A673 (cell line): ENCODE measurements around the gene PRR33. TPM values are rescaled to one million over a fixed set of nuclear protein-coding genes. Genes with fewer than 3 reads are reported as not detected.

ENCODE experiments used
- BruUV-seq: library from RNA; stranded (reverse); fragments of 400-500 nt; replicated peaks from 2 replicates; lab custom pipeline; 2021; lab: Mats Ljungman, UMichigan
- CTCF ChIA-PET: fragments of 300-600 bp; sonication (Branson Sonifier 250); formaldehyde crosslinking; loops from one replicate; lab custom pipeline; 2022; ENCODE audit warnings: antibody characterized with exemption; lab: Charles Lee
- POLR2A ChIA-PET: fragments of 300-600 bp; sonication (Branson Sonifier 250); formaldehyde crosslinking; loops from one replicate; lab custom pipeline; 2022; ENCODE audit warnings: antibody characterized with exemption; ENCODE audit not compliant: low non-redundant PET; lab: Charles Lee
- DNase-seq: peaks from one replicate; pipeline ENCODE4 v3.0.0-alpha.2; 2015; ENCODE audit warnings: low spot score
- H3K27ac ChIP-seq: fragments of 200-600 bp; sonication (generic); 2 replicates; pipeline ENCODE4 v1.5.1; 2016; ENCODE audit warnings: mixed run types, low read depth, mild to moderate bottlenecking, mixed read lengths, antibody characterized with exemption, low read length; ENCODE audit not compliant: poor library complexity, severe bottlenecking
- H3K27me3 ChIP-seq: fragments of 200-600 bp; sonication (generic); replicated peaks from 2 replicates; pipeline ENCODE4 v1.6.1; 2017; ENCODE audit warnings: mixed run types, low read depth, mild to moderate bottlenecking, mixed read lengths, antibody characterized with exemption, low read length; ENCODE audit not compliant: insufficient read depth, poor library complexity
- H3K36me3 ChIP-seq: fragments of 200-600 bp; sonication (generic); 2 replicates; pipeline ENCODE4 v1.6.1; 2016; ENCODE audit warnings: mixed run types, mild to moderate bottlenecking, mixed read lengths, antibody characterized with exemption, low read length; ENCODE audit not compliant: insufficient read depth, poor library complexity, severe bottlenecking
- H3K4me1 ChIP-seq: fragments of 200-600 bp; sonication (generic); 2 replicates; pipeline ENCODE4 v1.6.1; 2017; ENCODE audit warnings: mixed run types, mild to moderate bottlenecking, mixed read lengths, antibody characterized with exemption, low read length; ENCODE audit not compliant: insufficient read depth, poor library complexity, severe bottlenecking
- H3K4me3 ChIP-seq: fragments of 200-600 bp; sonication (generic); 2 replicates; pipeline ENCODE4 v1.5.1; 2016; ENCODE audit warnings: low read depth, mixed run types, mild to moderate bottlenecking, mixed read lengths, low read length; ENCODE audit not compliant: poor library complexity, severe bottlenecking
- H3K9me3 ChIP-seq: fragments of 200-600 bp; sonication (generic); 2 replicates; pipeline ENCODE4 v1.6.1; 2016; ENCODE audit warnings: mixed run types, low read depth, mild to moderate bottlenecking, mixed read lengths, antibody characterized with exemption, low read length; ENCODE audit not compliant: poor library complexity, severe bottlenecking
- EZH2 ChIP-seq: fragments of 200-600 bp; sonication (generic); IDR thresholded peaks from 2 replicates; pipeline ENCODE4 v1.6.1; 2017; ENCODE audit warnings: borderline replicate concordance, low read depth, mild to moderate bottlenecking, mixed read lengths, antibody characterized with exemption, low read length; ENCODE audit not compliant: poor library complexity, severe bottlenecking
- intact Hi-C: fragments of 100-400 bp; cut with micrococcal nuclease; formaldehyde crosslinking; loops from one replicate; pipeline ENCODE4 v1.10.0; 2022; ENCODE audit not compliant: unreplicated experiment
- total RNA-seq: library from RNA; stranded (reverse); gene quantifications from 2 replicates; pipeline ENCODE4 v1.2.3, GENCODE V29; 2021
- TF ChIP-seq, protein P1 (sequence below): fragments of 300-800, 200-600 bp; sonication (generic); conservative IDR thresholded peaks from 2 replicates; pipeline ENCODE4 v1.5.1; 2017; ENCODE audit warnings: low read depth, mild to moderate bottlenecking, antibody characterized with exemption, low read length, moderate library complexity, mixed read lengths

The PRR33 gene
- total RNA-seq, 1 experiment from 2014 or later, result not detected

DNA sequence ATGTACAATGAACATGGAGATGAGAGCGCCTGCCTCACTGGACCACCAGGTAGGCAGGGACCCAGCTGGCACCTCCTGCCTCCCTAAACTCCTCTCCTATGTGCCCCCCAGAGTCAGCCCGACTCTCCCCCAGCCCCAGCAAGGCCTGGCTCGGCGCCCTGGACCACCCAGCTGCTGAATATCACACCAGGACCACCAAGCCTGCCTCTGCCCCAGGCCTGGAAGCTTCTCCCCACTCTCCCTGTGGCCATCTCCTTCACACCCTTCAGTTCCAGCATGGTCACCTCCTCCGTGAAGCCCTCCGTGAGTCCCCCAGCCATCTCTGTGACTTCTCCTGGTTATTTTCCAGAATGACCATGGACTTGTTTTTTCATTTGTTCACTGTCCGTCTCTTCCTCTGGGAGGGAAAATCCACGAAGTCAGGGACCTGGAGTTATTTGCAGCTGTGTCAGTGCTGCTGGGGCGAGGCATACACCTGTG, 45.2 kb downstream of the PRR33 start:
- no TSS peak for BruUV-seq
- POLR2A ChIA-PET, result no interaction called here
- CTCF ChIA-PET, result interaction anchor here (0.6 kb wide), 1 partner anchor 36 kb away, joined by 3 read pairs; no protein-coding TSS in a partner anchor
- Histone ChIP-seq H3K27ac (no peak overlapping the region), H3K4me1 (no peaks in the 10 kb centered on the region), H3K9me3 (no peaks in the 10 kb centered on the region), H3K36me3 (no peaks in the 10 kb centered on the region), H3K27me3 (peaks cover 9% of the 10 kb centered on the region), H3K4me3 (no peak overlapping the region)
- no peak for DNase-seq
- TF ChIP-seq, protein P1, sequence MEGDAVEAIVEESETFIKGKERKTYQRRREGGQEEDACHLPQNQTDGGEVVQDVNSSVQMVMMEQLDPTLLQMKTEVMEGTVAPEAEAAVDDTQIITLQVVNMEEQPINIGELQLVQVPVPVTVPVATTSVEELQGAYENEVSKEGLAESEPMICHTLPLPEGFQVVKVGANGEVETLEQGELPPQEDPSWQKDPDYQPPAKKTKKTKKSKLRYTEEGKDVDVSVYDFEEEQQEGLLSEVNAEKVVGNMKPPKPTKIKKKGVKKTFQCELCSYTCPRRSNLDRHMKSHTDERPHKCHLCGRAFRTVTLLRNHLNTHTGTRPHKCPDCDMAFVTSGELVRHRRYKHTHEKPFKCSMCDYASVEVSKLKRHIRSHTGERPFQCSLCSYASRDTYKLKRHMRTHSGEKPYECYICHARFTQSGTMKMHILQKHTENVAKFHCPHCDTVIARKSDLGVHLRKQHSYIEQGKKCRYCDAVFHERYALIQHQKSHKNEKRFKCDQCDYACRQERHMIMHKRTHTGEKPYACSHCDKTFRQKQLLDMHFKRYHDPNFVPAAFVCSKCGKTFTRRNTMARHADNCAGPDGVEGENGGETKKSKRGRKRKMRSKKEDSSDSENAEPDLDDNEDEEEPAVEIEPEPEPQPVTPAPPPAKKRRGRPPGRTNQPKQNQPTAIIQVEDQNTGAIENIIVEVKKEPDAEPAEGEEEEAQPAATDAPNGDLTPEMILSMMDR, result no peak
- no peak for TF ChIP-seq EZH2
- intact Hi-C loops, result no loop called here

DNA sequence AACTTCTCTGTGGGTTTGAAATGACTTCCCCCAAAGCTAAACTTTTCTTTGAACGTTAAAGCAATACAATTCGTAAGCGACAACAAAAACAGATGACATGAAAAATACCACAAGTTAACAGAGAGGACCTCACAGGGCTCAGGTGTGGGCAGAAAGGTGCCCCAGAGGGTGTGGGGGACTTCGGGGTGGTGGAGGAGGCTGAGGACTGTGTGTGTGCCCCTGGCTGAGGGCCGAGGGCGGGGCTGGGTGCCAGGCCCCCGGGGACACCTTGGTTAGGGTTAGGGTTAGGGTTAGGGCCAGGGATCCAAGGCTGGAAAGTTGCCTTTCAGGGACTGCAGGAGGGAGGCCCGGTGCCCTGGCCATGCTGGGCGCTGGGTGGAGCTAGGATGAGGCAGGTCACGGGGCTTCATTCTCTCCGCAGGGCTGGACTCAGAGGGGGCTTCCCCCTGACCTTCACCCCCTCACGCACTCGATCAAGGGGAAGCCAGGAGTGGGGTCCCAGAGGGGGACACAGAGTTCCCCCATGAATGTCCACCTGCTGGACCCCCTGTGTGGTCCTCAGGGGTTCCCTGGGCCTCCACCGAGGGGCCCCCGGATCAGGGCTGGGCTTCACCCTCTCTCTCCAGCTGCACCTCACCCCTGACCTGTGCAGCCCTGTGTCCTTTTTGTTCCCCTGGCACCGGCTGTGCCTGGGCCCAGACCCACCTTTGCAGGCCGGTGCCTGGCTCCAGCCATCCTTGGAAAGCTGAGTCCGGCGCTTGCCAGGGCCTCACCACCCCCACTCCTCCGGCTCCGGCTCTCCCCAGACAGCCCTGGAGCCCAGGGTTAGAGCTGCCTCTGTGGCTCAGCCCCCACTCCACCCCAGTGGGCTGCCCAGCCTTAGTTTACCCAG, 45.9 kb downstream of the PRR33 start:
- BruUV-seq, result no TSS peak
- intact Hi-C loops, result no loop called here
- H3K9me3 ChIP-seq, result no peaks in the 10 kb centered on the region
- ChIA-PET POLR2A (no interaction called here), CTCF (interaction anchor here (0.6 kb wide), 1 partner anchor 37 kb away, joined by 3 read pairs; no protein-coding TSS in a partner anchor)
- H3K4me3 ChIP-seq, result no peak overlapping the region
- no peaks in the 10 kb centered on the region for H3K4me1 ChIP-seq
- H3K27ac ChIP-seq, result no peak overlapping the region
- no peak for DNase-seq
- no peaks in the 10 kb centered on the region for H3K36me3 ChIP-seq
- peaks cover 9% of the 10 kb centered on the region for H3K27me3 ChIP-seq
- TF ChIP-seq, protein P1, result no peak
- no peak for TF ChIP-seq EZH2

DNA sequence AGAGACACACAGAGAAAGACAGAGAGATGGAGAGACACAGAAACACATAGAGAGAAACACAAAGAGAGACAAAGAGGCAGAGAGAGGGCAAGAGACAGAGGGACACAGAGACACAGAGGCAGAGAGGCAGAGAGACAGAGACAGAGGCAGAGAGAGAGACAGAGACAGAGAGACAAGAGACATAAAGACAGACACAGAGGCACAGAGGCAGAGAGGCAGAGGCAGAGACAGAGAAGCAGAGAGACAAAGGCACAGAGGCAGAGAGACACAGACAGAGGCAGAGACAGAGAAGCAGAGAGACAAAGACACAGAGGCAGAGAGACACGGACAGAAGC, 46.6 kb downstream of the PRR33 start:
- TF ChIP-seq EZH2, result no peak
- TF ChIP-seq, protein P1, result no peak
- no TSS peak for BruUV-seq
- no peak for DNase-seq
- intact Hi-C loops, result no loop called here
- CTCF ChIA-PET, result no interaction called here
- POLR2A ChIA-PET, result no interaction called here
- no peak overlapping the region for H3K4me3 ChIP-seq
- peaks cover 9% of the 10 kb centered on the region for H3K27me3 ChIP-seq
- H3K9me3 ChIP-seq, result no peaks in the 10 kb centered on the region
- no peaks in the 10 kb centered on the region for H3K4me1 ChIP-seq
- no peaks in the 10 kb centered on the region for H3K36me3 ChIP-seq
- no peak overlapping the region for H3K27ac ChIP-seq
